Measurements from ENCODE around the gene FMNL2.

FMNL2 gene

GRCh38 chr2:152456262-152456661 lies 121.3 kb downstream of the FMNL2 start:
- Histone ChIP-seq H3K27ac (no peak overlapping the region), H3K36me3 (no peaks in the 10 kb centered on the region), H3K27me3 (no peaks in the 10 kb centered on the region), H3K9me3 (no peaks in the 10 kb centered on the region), H3K4me3 (no peak overlapping the region), H3K4me1 (peaks cover 0 to 40% (median 0%) of the 10 kb centered on the region in 4 donors)
- no peak for DNase-seq
- TF ChIP-seq CTCF (IDR thresholded peaks at IDR 0.05): no peak
- intact Hi-C loops (cut with DNase I; ENCODE audit: low total_unique reads): no loop called here

DNA sequence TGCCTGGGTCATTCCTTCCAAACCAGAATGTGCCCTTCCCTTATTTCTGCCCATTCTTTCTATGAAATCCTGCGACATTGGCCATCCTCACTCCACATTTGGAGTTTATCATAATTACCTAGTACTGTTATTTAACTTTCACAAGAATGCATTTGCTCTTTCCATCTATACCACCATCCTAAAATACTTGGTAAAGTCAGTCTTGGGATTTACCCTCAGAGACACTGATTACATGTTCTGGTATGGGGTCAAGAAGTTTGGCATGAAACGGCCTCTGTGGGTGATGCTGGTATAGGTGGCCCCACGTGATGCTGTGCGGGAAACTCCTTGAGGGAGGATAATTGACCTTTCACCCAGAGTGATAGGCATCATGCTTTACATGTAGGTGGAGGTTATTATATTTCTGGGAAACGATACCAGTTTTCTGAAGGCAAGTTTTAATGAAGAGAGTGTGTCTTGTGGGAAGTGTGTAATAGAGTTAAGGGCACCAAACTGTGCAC lies 123.5 kb downstream of the FMNL2 start:
- H3K4me3 ChIP-seq: no peak overlapping the region
- TF ChIP-seq CTCF (IDR thresholded peaks at IDR 0.05): no peak
- no peak overlapping the region for H3K27ac ChIP-seq
- no peak for DNase-seq
- no peaks in the 10 kb centered on the region for H3K9me3 ChIP-seq
- intact Hi-C loops (cut with DNase I; ENCODE audit: low total_unique reads): no loop called here
- peaks cover 0 to 31% (median 0%) of the 10 kb centered on the region in 4 donors for H3K4me1 ChIP-seq
- H3K36me3 ChIP-seq: no peaks in the 10 kb centered on the region
- H3K27me3 ChIP-seq: no peaks in the 10 kb centered on the region

GRCh38 chr2:152459091-152459490 lies 124.1 kb downstream of the FMNL2 start:
- H3K27ac ChIP-seq: no peak overlapping the region
- H3K36me3 ChIP-seq: no peaks in the 10 kb centered on the region
- TF ChIP-seq CTCF (IDR thresholded peaks at IDR 0.05): no peak
- no peak overlapping the region for H3K4me3 ChIP-seq
- DNase-seq: no peak
- H3K9me3 ChIP-seq: no peaks in the 10 kb centered on the region
- no peaks in the 10 kb centered on the region for H3K27me3 ChIP-seq
- intact Hi-C loops (cut with DNase I; ENCODE audit: low total_unique reads): no loop called here
- H3K4me1 ChIP-seq: peaks cover 0 to 37% (median 2%) of the 10 kb centered on the region in 4 donors

DNA sequence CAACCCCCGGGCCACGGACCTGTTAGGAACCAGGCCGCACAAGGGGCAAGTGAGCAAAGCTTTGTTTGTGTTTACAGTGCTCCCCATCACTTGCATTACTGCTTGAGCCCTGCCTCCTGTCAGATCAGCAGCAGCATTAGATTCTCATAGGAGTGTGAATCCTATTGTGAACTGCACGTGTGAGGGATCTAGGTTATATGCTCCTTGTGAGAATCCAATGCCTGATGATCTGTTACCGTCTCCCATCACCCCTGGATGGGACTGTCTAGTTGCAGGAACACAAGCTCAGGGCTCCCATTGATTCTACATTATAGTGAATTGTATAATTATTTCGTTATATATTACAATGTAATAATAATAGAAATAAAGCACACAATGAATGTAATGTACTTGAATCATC lies 125.6 kb downstream of the FMNL2 start:
- TF ChIP-seq CTCF (IDR thresholded peaks at IDR 0.05): no peak
- intact Hi-C loops (cut with DNase I; ENCODE audit: low total_unique reads): no loop called here
- no peak for DNase-seq
- Histone ChIP-seq H3K36me3 (no peaks in the 10 kb centered on the region), H3K27ac (no peak overlapping the region), H3K27me3 (no peaks in the 10 kb centered on the region), H3K4me1 (peaks cover 0 to 44% (median 15%) of the 10 kb centered on the region in 4 donors), H3K9me3 (no peaks in the 10 kb centered on the region), H3K4me3 (no peak overlapping the region)

DNA sequence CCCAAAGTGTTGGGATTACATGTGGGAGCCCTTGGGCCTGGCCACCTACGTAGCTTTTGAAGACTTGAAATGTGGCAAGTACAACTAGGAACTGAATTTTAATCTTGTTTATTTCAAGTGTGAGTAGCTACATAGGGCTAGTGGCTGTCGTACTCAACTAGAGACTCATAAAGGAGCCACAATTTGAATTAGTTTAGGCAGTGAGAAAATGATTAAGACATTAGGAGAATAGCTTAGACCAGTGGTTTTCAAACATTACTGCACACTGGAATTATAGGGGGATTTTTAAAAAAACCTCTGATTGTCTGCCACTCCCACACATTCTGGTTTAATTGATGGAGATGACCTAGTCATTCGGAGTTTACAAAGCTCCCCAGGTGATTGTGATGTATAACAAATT lies 127.1 kb downstream of the FMNL2 start:
- Histone ChIP-seq H3K36me3 (no peaks in the 10 kb centered on the region), H3K27ac (no peak overlapping the region), H3K4me3 (no peak overlapping the region), H3K4me1 (peaks cover 0 to 59% (median 25%) of the 10 kb centered on the region in 4 donors), H3K27me3 (no peaks in the 10 kb centered on the region), H3K9me3 (no peaks in the 10 kb centered on the region)
- no peak for DNase-seq
- intact Hi-C loops (cut with DNase I; ENCODE audit: low total_unique reads): no loop called here
- no peak for TF ChIP-seq CTCF (IDR thresholded peaks at IDR 0.05)

- TF ChIP-seq CTCF (IDR thresholded peaks at IDR 0.05): no peak
- Histone ChIP-seq H3K36me3 (no peaks in the 10 kb centered on the region), H3K4me1 (peaks cover 0 to 61% (median 28%) of the 10 kb centered on the region in 4 donors), H3K27ac (no peak overlapping the region), H3K27me3 (no peaks in the 10 kb centered on the region), H3K9me3 (no peaks in the 10 kb centered on the region), H3K4me3 (no peak overlapping the region)
- DNase-seq: no peak
- intact Hi-C loops (cut with DNase I; ENCODE audit: low total_unique reads): no loop called here
Measured at GRCh38 chr2:152462779-152463178, 127.8 kb downstream of the FMNL2 start.
